Stimulated activated CD8-positive, alpha-beta memory T cell treated with anti-CD3 and anti-CD28 coated beads, Interleukin-7, amount 100 ng/mL, for 48 hours (primary cell): Measurements from ENCODE around the gene CDC73.
"Not testable (repeated sequence)": the region's sequence is repeated elsewhere in the genome, so short reads cannot be mapped to it uniquely, and the experiment has no call there.

Source experiments
- DNase-seq, 2 donors: peaks; one replicate each; pipeline ENCODE4 v3.0.0-alpha.2; 2020; ENCODE audit warnings: low read depth in 1 of 2; ENCODE audit errors: extremely low read depth in 1 of 2

CDC73 gene

DNA sequence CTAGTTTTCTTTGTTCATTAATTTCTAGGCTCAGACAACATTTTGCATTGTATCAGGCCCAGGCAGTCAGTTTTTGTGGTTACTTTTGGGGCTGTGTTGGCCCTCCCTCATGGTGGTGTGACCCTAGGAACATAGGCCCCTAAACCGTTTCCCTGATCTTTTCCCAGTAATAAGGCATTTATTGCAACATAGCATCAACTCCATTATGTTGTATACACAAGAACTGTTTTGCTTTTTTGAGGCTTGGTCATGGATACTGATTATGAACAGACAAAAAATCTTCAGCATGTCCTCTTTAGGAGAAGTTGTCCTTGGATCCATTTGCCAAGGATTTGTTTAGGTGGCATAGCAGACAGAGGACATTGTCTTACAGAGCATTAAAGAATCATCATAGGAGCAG lies 54.3 kb downstream of the CDC73 start:
- DNase-seq = no peak

DNA sequence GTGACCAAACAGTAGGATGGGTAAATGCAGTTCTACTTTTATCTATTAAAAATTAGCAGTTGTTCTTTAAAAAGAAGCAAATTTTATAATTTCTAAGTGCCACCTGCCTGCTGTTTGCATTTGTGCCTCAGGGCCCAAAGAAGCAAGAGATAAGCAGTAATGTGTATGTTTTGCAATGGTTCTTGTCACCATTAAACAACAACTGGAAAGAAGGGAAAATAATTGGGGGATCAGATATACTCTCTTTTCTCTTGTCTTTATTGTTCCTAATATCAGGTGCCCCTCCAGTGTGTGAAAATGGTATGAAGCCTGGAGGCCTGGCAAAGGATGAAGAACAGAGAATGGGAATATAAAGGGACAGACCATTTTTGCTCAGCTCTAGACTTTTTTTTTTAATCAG lies 55.0 kb downstream of the CDC73 start:
- no peak for DNase-seq

- no peak for DNase-seq
These were observed 57.3 kb downstream of the CDC73 start for GRCh38 chr1:193179094-193179493.

GRCh38 chr1:193181536-193181935 lies 59.7 kb downstream of the CDC73 start:
- no peak for DNase-seq

DNA sequence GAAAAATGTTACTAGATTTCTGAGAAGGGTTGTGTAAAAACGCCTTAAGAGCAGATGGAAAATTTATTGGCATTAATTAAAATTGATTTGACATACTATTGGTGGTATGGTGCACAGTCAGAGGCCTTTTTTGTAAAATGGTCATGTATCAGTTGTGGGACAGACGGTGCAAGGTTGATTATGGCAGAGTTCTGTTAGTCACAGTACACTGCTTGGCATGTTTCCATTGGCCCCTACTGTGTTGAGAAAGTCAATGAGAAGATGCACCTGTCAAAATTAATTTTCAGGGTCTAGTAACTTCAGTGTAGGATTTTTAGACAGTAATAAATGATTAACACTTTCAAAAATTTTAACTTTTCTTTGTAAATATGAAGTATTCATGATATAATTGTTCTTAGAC lies 60.2 kb downstream of the CDC73 start:
- no peak for DNase-seq

- DNase-seq = no peak
These were observed 61.3 kb downstream of the CDC73 start for GRCh38 chr1:193183019-193183627.

DNA sequence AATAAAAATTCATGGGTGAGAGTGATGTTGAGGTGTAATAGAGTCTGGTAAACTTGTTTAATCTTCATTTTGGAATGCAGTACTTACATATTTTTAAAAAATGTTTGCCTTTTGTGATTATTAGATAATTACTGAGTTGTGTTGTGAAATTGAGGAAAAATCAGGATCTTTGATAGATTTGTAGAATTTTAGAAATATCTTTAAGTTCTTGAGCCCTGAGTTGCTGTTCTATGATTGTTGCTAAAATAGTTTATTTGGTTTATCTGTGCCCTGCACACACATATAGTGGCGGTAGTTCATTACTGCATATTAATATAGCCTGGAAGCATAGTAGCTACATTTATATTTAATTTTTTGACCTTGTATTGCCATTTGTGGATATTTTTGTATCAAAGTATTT lies 62.9 kb downstream of the CDC73 start:
- no peak for DNase-seq

DNA sequence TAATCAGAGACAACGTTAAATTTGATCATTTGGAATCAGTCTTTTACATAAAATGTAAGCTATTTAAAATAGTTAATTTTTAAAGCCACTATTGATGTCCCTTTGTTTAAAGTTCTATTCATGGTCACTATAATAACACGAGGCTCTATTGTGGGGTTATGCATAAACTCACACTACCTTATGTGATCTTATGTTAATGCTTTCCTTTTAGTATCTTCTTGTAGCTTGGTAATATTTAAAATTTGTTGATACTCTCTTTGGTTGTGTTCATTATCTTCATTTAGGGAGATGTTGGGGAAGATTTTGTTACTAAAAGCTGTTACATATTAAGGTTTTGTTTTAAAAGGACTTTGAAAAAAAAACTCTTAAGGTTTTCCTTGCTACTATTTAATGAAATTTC lies 63.4 kb downstream of the CDC73 start:
- DNase-seq = no peak

DNA sequence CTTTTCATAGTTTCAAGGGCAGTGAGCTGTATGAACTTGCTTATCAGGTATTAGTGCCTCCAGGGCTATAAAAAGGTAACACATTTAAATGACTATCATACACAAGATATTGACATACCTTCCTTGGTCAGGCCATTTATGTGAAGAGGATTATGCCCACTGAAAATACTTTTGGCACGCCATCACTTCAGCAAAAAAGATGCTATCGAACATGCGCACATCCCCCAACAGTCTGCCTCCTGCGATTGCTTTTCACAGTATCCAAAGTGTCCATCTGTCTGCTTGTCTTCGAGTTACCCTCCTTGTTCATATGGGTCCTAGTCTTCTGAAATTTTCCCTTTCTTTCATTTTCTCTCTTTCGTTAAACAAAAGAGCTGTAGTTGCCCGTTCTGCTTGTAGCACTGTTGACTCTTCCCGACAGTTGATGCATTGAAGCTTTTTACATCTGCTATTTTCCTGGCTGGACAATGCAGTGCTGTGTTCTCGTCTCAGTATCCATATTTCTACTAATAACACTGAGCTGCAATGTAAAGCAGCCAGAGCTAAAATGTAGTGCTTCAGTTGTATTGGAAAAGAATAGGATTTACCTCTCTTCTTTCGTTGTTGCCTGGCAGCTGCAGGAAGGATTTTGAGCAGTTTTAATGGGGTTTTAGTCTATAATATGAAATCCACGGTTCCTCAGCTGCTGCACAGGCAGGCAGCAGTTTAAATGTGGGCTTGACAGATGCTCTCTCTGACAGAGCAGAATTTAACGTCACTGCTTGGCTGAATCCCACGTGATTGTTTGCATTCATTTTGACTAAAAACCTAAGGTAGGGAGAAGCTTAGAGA lies 64.3 kb downstream of the CDC73 start, which contains the start of gene B3GALT2:
Gene B3GALT2 (minus strand): TSS at position 713 of the 831 bp plus-strand sequence. CDS start 5,051 bp downstream, outside the sequence.
- no peak for DNase-seq

- DNase-seq = no peak
These were observed 65.3 kb downstream of the CDC73 start for GRCh38 chr1:193187114-193187513.

DNA sequence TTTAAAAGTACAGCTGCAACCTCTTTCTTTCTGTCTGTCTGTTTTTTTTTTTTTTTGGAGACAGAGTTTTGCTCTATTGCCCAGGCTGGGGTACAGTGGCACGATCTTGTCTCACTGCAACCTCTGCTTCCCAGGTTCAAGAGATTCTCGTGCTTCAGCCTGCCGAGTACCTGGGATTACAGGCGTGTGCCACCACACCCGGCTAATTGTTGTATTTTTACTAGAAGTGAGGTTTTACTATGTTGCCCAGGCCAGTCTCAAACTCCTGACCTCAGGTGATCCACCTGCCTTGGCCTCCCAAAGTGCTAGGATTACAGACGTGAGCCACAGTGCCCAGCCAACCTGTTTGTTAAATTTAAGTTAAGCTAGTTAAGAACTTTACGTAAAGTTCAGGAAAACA lies 67.1 kb downstream of the CDC73 start:
- not testable (repeated sequence) for DNase-seq

- no peak for DNase-seq
These were observed 67.7 kb downstream of the CDC73 start for GRCh38 chr1:193189442-193190095.

GRCh38 chr1:193190096-193190744 lies 68.4 kb downstream of the CDC73 start:
- DNase-seq = no peak

GRCh38 chr1:193192586-193192985 lies 70.8 kb downstream of the CDC73 start:
- no peak for DNase-seq

DNA sequence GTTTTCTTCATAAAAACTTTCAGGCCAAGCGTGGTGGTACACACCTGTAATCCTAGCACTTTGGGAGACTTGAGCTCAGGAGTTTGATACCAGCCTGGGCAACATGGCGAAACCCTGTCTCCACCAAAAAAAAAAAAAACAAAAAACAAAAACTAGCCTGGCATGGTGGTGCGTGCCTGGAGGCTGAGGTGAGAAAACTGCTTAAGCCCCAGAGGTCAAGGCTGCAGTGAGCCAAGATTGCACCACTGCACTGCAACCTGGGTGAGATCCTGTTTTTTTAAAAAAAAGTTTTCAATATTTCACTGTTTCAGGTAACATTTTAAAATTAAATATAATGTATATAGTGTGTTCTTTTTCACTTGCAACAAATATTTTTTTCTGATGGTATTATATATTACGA lies 78.1 kb downstream of the CDC73 start:
- DNase-seq = no peak

DNA sequence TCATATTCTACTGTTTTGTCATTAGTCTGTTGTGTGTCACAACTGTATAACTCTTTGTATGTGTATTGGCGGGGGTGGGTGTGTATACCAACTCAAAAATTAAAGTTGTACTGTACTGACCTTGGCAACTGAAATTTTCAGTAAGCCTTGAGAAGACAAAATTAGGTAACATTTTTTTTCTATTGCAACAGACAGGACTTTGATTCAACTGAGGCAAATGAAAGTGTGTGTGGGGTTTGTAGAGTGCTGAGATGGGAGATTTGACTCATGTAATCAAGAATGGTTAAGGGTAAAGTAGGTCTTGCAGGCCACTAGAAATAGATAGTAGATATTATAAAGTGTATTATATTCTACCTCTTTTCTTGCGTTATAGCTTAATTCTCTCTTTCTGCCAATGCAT lies 79.2 kb downstream of the CDC73 start:
- no peak for DNase-seq

DNA sequence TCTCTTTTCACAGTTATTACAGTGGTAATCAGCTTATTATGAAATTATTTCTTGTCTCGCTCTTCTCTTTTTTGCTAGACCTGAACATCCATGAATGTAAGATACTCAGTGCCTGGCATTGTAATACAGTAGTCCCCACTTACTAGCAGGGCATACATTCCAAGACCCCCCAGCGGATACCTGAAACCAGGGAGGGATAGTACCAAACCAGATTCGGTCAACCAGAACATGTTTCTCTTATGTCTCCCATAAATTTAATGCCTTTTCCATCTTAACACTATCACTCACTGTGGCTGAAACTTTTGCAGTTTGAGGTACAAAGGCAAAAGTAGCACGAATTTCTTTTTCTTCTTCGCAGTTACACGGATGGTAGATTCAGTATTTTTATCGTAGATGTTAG lies 89.2 kb downstream of the CDC73 start:
- DNase-seq = no peak

GRCh38 chr1:193211539-193211938 lies 89.7 kb downstream of the CDC73 start:
- DNase-seq = no peak

- no peak for DNase-seq
These were observed 90.8 kb downstream of the CDC73 start for GRCh38 chr1:193212637-193213036.

GRCh38 chr1:193213998-193214397 lies 92.2 kb downstream of the CDC73 start:
- DNase-seq = no peak

DNA sequence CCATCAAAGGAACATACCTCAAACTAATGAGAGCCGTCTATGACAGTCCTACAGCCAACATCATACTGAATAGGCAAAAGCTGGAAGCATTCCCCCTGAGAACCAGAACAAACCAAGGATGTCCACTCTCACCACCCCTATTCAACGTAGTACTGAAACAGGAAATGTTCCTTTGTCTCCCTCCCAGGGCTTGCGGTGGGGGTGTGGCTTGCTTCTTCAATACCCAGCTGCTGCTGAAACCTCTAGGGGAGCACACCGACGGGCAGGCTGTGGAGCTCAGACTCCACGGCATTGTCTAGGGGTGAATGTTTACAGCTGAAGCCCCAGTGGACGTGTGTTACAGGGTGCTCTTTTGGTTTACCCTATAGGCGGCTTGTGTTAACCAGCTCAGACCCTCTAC lies 95.1 kb downstream of the CDC73 start:
- DNase-seq = no peak
